Activated naive CD8-positive, alpha-beta T cell treated with anti-CD3 and anti-CD28 coated beads, Interleukin-2, amount 50 U/mL, for 16 hours (primary cell): Measurements from ENCODE around the gene MXD1.

ENCODE experiments used
- DNase-seq: peaks from one replicate; pipeline ENCODE4 v3.0.0-alpha.2; 2020; ENCODE audit warnings: low read depth, low spot score

MXD1 gene

DNA sequence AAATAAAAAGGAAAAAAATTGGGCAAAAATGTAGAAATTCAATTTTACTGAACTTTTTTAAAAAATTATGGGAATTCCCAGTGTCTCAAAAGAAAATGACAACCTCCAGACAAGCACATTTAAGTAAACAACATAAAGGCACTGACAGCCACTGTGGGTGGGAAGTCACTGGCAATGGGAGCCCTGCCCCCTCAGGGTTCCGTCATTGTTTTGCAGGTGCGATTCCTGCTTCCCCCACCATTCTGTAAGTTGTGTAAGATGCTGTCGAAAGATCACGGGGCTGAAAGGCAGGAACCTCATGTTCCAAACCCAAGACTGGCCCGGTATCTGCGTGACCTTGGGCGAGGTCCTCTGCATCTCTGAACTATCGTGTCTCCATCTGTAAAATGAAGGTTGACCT, 62.3 kb downstream of the MXD1 start:
- no peak for DNase-seq

DNA sequence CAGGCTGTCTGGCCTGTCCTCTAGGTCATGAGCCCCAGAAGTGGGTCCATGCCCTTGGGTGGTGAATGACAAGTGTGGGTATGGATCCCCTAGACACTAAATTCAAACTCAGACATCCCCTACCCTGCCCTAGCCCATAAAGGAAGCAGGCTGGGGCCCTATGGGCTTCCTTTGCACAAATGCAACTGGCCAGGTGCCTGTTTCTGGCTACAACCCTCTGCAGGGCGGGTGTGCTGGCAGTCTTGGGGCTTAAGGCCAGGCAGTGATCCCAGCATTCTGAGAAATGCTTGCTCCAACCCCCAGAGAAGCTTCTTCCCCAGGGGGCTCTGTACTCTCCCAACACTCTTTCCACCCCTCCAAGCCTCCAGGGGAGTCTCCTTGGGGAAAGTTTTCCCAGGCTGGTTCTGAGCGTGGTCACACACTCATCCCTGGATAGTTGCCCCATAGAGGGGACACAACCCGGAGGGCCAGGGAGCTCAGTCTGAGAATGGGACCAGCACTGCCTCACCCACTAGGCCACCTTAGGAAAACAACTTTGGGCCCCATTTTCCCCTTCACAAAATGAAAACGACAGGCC, 63.1 kb downstream of the MXD1 start:
- no peak for DNase-seq

DNA sequence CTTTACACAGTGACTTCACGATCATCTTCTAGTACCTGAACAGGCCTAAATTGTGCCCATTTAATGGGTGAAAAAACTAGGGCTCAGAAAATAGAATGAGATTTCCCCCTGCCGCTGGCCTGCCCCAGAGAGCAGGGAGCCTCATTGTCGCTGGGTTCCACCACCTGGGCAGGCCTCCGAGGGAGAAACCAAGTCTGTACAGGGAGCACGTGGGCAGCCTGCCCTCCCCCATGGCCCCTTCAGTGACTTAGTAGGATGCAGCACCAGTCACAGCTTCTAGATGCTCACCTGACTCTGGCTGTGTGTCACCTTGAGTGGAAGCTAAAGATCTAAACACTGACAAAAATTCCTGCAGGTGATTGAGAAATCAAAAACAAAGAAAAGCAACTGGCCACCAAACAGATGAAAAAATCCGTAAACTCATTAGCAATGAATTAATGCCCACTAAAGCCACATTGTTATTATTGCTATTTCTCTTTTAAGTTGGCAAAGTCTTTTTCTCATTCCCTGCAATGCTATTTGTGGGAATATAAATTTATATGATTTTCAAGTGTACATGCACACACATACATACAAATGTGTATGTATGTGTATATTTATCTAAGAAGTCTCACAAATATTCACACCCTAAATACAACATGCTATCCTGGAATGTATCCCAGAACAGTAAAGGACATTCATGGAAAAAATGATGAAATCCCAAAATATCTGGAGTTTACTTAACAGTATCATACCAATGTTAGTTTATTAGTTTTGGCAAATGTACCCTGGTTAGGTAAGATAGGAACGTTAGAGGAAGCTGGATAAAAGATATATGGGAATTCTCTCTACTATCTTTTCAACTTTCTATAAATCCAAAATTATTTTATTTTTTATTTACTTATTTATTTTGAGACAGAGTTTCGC, 65.2 kb downstream of the MXD1 start:
- DNase-seq, result no peak

DNA sequence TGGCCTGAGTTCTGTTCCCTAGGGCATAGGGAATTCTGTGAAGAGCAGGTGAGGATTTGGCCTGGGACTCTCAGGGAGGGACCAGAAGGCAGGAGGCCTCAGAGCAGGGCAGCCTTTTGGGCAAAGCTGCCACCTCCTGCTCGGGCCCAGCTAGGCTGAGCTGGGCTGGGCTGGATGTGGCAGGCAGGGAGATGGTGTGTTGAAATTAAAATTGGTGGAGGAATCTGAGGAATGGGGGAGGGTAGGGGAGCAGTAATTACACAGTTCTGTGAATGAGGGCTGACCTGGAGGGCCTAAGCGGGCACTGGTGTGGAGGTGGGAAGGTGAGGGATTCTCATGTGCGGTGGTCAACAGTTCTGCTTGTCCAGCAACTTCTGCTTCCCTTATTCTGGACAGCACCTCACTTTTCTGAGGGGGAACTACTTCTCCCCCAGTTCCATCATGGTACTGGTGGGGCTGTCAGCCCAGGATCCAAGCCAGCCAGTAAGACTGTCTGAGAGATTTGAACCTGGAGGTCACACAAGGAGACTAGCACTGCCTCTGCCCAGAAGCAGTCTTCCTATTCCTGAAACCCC, 68.6 kb downstream of the MXD1 start:
- no peak for DNase-seq

DNA sequence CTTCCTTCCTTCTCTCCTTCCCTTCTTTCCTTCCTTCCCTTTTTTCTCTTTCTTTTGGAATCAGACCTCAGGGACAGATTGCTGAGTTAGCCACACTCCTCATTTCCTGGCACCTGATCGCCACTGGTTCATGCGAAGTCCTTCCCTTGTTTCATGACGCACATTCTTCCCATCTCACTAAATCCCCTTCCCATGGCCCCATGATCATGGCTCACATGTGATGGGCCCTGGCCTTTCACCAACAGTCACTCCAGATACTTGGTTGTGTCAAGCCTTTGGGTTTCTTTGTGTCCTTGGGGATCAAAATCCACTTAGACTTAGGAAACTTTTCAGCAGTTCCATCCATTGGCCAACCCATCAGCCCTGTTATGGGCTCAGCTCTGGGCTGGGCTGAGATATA, 70.3 kb downstream of the MXD1 start:
- DNase-seq, result no peak

DNA sequence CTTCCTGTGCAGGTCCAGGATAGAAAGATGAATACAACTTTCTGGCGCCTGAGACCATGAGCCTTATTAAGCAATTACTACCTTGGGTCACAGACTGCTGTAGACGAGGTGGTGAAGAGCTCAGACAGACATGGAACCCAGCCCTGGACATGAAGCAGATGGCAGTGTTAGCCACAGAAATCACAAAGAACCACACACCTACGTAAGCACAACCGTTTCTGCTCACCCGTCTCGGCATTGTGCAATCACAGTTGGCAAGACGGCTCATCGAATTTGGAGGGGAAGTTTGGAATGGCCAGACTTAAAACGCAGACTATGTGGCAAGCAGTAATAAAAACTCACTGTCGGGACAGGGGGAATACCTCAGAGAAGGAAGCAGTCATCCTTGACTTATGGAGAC, 70.8 kb downstream of the MXD1 start:
- DNase-seq, result no peak

DNA sequence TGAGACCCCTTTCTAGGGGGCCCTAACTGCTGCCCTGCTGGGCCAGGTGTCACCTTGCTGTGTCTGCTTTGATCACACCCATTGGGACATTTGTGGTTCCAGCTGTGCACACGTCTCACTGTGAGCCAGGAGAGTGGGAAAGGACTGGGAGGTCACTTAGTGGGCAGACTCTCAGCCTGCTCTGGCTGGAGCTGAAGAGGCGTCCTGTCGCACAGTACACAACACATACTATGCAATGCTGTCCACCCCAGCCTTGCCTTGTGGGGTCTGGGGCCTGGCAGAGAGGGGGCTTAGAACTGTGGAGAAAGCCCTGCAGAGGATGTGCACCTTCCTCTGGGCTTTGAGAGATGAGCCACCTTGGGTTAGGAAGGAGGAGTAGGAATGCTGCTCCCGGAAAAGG, 71.8 kb downstream of the MXD1 start:
- no peak for DNase-seq

DNA sequence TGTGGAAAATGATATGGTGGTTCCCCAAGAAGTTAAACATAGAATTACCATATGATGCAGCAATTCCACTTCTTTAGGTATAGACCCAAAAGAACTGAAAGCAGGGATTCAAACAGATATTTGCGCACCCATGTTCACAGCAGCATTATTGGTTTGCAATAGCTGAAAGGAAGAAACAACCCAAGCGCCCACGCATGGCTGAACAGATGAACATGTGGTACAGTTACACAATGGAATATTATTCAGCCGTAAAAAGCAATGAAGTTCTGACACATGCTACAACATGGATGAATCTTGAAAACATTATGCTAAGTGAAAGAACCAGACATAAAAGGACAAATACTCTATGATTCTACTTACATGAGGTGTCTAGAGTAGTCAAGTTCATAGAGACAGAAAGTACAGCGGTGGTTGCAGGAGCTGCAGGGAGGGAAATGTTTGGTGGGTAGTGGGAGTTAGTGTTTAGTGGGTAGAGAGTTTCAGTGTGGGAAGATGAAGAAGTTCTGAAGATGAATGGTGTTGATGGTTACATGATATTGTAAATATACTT, 73.3 kb downstream of the MXD1 start:
- DNase-seq, result no peak

DNA sequence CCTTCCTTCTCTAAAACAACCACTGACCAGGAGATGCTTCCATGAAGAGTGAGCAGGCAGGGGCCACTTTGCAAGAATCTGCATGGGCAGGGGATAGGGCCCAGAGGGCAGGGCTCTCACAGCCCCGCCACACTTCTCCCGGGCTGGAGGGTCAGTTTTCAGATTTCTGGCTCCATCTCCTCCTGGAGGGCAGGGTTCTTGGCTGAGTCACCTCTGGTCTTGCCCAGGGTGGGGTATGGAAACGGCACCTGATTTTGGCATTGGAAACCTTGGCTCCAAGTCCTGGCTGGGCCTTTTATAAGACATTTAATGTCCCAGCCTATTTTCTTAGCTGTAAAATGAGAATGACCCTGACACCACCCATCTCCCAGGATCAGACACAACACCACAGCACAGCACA, 74.1 kb downstream of the MXD1 start:
- DNase-seq, result no peak

DNA sequence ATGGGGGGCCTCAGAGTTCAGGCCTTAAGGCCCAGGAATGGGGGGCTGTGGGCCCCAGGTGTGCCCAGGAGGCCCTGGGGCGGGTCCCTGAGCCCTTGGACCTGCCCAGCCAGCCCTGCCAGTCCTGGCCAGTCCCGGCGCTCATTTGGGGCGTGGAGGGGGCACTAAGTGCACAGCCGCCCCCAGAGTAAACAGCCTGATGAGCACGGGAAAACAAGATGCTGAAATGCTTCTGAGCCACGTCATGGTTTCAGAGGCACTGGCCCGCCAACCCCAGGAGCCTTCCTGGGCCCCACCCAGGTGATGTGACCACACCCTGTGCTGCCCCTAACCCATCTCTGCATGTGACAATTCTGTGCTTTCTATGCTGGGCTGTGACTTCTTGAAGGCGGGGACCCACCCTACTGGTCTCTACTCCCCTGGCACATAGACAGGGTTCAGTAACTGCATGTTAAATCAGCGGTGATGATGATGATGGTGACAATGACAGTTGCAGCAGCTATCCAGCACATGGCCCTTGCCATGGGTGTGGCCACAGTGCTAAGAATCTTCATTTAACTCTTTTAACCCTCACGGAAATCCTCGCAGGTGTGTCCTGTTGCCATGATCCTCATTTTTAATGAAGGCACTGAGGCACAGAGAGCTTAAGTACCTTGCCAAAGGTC, 74.7 kb downstream of the MXD1 start:
- DNase-seq, result no peak
